ENCODE measurements around the gene COX4I2.

The COX4I2 gene

GRCh38 chr20:31679357-31680285, 41.9 kb downstream of the COX4I2 start:
- TF ChIP-seq CTCF (IDR thresholded peaks at IDR 0.05; ENCODE audit: insufficient read depth, low read depth, low read length, missing control alignments) = no peak
- no peak for DNase-seq (ENCODE audit: low read depth)
- no peak overlapping the region for H3K4me3 ChIP-seq (ENCODE audit: low read length)

- no peak overlapping the region for H3K4me3 ChIP-seq (ENCODE audit: low read length)
- TF ChIP-seq CTCF (IDR thresholded peaks at IDR 0.05; ENCODE audit: insufficient read depth, low read depth, low read length, missing control alignments) = no peak
- DNase-seq (ENCODE audit: low read depth) = no peak
Measured at GRCh38 chr20:31680286-31681127, 42.8 kb downstream of the COX4I2 start.

GRCh38 chr20:31681128-31681727, 43.5 kb downstream of the COX4I2 start:
- no peak overlapping the region for H3K4me3 ChIP-seq (ENCODE audit: low read length)
- no peak for DNase-seq (ENCODE audit: low read depth)
- TF ChIP-seq CTCF (IDR thresholded peaks at IDR 0.05; ENCODE audit: insufficient read depth, low read depth, low read length, missing control alignments) = no peak

GRCh38 chr20:31681769-31682168, 44.1 kb downstream of the COX4I2 start:
- no peak for DNase-seq (ENCODE audit: low read depth)
- no peak overlapping the region for H3K4me3 ChIP-seq (ENCODE audit: low read length)
- TF ChIP-seq CTCF (IDR thresholded peaks at IDR 0.05; ENCODE audit: insufficient read depth, low read depth, low read length, missing control alignments) = no peak

GRCh38 chr20:31682352-31682751, 44.6 kb downstream of the COX4I2 start:
- no peak for DNase-seq (ENCODE audit: low read depth)
- H3K4me3 ChIP-seq (ENCODE audit: low read length) = no peak overlapping the region
- no peak for TF ChIP-seq CTCF (IDR thresholded peaks at IDR 0.05; ENCODE audit: insufficient read depth, low read depth, low read length, missing control alignments)

GRCh38 chr20:31682927-31683326, 45.2 kb downstream of the COX4I2 start:
- TF ChIP-seq CTCF (IDR thresholded peaks at IDR 0.05; ENCODE audit: insufficient read depth, low read depth, low read length, missing control alignments) = no peak
- H3K4me3 ChIP-seq (ENCODE audit: low read length) = no peak overlapping the region
- DNase-seq (ENCODE audit: low read depth) = no peak
